H1 (cell line): ENCODE data around the gene PTPRC. TPM values are rescaled to one million over a fixed set of nuclear protein-coding genes. Genes with fewer than 3 reads are reported as not detected.

ENCODE experiments used
- CEBPB ChIP-seq: IDR thresholded peaks from 2 replicates; pipeline ENCODE4 v1.6.1; 2012; ENCODE audit warnings: low read depth, low read length
- EP300 ChIP-seq, 2 experiments: IDR thresholded peaks; 1 replicate in 1 of 2; 2 replicates in 1 of 2; pipeline ENCODE4 v1.6.1; 2011 to 2012; ENCODE audit warnings: low read depth in 2 of 2, low read length in 2 of 2, mild to moderate bottlenecking in 2 of 2, borderline replicate concordance in 1 of 2, inconsistent platforms in 1 of 2, moderate library complexity in 1 of 2
- KDM5A ChIP-seq: fragments of 200-600 bp; IDR thresholded peaks from 2 replicates; pipeline ENCODE4 v1.7.1; 2012; ENCODE audit warnings: mild to moderate bottlenecking, low read length, inconsistent platforms, mixed read lengths
- POLR2A ChIP-seq, 2 experiments: IDR thresholded peaks; 1 replicate in 1 of 2; 2 replicates in 1 of 2; pipeline ENCODE4 v1.6.1; 2011; ENCODE audit warnings: low read depth in 2 of 2, low read length in 2 of 2, mild to moderate bottlenecking in 2 of 2; ENCODE audit errors: control extremely low read depth in 1 of 2
- RBBP5 ChIP-seq: IDR thresholded peaks from 2 replicates; pipeline ENCODE4 v1.7.1; 2012; ENCODE audit warnings: low read depth, mild to moderate bottlenecking, inconsistent platforms, low read length, moderate library complexity, borderline replicate concordance
- RFX5 ChIP-seq: IDR thresholded peaks from 2 replicates; pipeline ENCODE4 v1.6.1; 2011; ENCODE audit warnings: low read depth, low read length, improper control_type of control experiment, borderline replicate concordance
- RXRA ChIP-seq: IDR thresholded peaks from 2 replicates; pipeline ENCODE4 v1.6.1; 2011; ENCODE audit warnings: low read depth, mild to moderate bottlenecking, low read length, moderate library complexity; ENCODE audit not compliant: insufficient read depth
- SAP30 ChIP-seq: fragments of 300-600 bp; sonication (generic); IDR thresholded peaks from 2 replicates; pipeline ENCODE4 v1.7.1; 2012; ENCODE audit warnings: low read length, moderate library complexity, mild to moderate bottlenecking, inconsistent platforms; ENCODE audit not compliant: insufficient read depth, insufficient replicate concordance
- SP2 ChIP-seq: IDR thresholded peaks from 2 replicates; pipeline ENCODE4 v1.6.1; 2012; ENCODE audit warnings: mild to moderate bottlenecking, low read length, inconsistent platforms
- SUZ12 ChIP-seq: fragments of 200-600 bp; sonication (generic); IDR thresholded peaks from 2 replicates; pipeline ENCODE4 v1.6.1; 2012; ENCODE audit warnings: mild to moderate bottlenecking, inconsistent platforms, low read length, moderate library complexity, mixed read lengths
- polyA plus RNA-seq, 7 experiments: library from polyadenylated mRNA; depleted of rRNA in 3 of 7; stranded (reverse) in 5 of 7; unstranded in 2 of 7; fragments of >200 nt in 5 of 7; fragments of 200-250 nt in 2 of 7; gene quantifications; 1 replicate in 5 of 7; 2 replicates in 1 of 7; 4 replicates in 1 of 7; pipeline versions ENCODE4 v1.2.1 to v1.2.3, GENCODE V29; 2011 to 2013; ENCODE audit warnings: missing spikeins in 2 of 7, mixed read lengths in 2 of 7
- total RNA-seq: library from RNA; stranded (reverse); fragmentation: NEBNext Ultra II Directional; extraction: Animal tissue kit (Norgen Biotek cat#: 25700); gene quantifications from 2 replicates; pipeline ENCODE4 v1.2.1, GENCODE V29; 2021
- TF ChIP-seq, protein P1 (sequence below): fragments of 300-600 bp; sonication (generic); IDR thresholded peaks from 2 replicates; pipeline ENCODE4 v1.7.1; 2012; ENCODE audit warnings: low read length, moderate library complexity, mild to moderate bottlenecking, inconsistent platforms; ENCODE audit not compliant: insufficient replicate concordance

The PTPRC gene
- total and polyA plus RNA-seq, 2 of the 8 experiments (the other 6 are each of a cell fraction or from before 2014, with no cell fraction given), result 0.05 TPM; not detected in 1

DNA sequence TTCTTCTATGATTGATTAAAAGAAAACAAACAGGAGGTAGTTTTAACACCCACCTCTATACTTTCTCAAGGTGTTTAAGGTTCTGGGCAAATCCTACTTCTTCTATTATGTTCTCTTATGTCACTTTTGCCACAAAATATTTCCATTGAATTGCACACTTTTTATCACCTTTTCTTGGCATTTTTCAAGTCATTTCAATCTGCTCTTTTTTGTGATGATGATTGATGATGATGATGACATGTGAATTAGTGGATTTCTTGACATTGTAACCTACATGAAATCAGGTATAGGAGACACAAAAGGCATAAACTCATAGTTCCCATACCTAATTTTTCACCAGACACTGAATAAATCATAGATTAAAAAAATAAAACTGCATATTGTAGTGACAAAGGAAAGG is 4.1 kb downstream of the PTPRC start (continued):
- TF ChIP-seq, protein P1, sequence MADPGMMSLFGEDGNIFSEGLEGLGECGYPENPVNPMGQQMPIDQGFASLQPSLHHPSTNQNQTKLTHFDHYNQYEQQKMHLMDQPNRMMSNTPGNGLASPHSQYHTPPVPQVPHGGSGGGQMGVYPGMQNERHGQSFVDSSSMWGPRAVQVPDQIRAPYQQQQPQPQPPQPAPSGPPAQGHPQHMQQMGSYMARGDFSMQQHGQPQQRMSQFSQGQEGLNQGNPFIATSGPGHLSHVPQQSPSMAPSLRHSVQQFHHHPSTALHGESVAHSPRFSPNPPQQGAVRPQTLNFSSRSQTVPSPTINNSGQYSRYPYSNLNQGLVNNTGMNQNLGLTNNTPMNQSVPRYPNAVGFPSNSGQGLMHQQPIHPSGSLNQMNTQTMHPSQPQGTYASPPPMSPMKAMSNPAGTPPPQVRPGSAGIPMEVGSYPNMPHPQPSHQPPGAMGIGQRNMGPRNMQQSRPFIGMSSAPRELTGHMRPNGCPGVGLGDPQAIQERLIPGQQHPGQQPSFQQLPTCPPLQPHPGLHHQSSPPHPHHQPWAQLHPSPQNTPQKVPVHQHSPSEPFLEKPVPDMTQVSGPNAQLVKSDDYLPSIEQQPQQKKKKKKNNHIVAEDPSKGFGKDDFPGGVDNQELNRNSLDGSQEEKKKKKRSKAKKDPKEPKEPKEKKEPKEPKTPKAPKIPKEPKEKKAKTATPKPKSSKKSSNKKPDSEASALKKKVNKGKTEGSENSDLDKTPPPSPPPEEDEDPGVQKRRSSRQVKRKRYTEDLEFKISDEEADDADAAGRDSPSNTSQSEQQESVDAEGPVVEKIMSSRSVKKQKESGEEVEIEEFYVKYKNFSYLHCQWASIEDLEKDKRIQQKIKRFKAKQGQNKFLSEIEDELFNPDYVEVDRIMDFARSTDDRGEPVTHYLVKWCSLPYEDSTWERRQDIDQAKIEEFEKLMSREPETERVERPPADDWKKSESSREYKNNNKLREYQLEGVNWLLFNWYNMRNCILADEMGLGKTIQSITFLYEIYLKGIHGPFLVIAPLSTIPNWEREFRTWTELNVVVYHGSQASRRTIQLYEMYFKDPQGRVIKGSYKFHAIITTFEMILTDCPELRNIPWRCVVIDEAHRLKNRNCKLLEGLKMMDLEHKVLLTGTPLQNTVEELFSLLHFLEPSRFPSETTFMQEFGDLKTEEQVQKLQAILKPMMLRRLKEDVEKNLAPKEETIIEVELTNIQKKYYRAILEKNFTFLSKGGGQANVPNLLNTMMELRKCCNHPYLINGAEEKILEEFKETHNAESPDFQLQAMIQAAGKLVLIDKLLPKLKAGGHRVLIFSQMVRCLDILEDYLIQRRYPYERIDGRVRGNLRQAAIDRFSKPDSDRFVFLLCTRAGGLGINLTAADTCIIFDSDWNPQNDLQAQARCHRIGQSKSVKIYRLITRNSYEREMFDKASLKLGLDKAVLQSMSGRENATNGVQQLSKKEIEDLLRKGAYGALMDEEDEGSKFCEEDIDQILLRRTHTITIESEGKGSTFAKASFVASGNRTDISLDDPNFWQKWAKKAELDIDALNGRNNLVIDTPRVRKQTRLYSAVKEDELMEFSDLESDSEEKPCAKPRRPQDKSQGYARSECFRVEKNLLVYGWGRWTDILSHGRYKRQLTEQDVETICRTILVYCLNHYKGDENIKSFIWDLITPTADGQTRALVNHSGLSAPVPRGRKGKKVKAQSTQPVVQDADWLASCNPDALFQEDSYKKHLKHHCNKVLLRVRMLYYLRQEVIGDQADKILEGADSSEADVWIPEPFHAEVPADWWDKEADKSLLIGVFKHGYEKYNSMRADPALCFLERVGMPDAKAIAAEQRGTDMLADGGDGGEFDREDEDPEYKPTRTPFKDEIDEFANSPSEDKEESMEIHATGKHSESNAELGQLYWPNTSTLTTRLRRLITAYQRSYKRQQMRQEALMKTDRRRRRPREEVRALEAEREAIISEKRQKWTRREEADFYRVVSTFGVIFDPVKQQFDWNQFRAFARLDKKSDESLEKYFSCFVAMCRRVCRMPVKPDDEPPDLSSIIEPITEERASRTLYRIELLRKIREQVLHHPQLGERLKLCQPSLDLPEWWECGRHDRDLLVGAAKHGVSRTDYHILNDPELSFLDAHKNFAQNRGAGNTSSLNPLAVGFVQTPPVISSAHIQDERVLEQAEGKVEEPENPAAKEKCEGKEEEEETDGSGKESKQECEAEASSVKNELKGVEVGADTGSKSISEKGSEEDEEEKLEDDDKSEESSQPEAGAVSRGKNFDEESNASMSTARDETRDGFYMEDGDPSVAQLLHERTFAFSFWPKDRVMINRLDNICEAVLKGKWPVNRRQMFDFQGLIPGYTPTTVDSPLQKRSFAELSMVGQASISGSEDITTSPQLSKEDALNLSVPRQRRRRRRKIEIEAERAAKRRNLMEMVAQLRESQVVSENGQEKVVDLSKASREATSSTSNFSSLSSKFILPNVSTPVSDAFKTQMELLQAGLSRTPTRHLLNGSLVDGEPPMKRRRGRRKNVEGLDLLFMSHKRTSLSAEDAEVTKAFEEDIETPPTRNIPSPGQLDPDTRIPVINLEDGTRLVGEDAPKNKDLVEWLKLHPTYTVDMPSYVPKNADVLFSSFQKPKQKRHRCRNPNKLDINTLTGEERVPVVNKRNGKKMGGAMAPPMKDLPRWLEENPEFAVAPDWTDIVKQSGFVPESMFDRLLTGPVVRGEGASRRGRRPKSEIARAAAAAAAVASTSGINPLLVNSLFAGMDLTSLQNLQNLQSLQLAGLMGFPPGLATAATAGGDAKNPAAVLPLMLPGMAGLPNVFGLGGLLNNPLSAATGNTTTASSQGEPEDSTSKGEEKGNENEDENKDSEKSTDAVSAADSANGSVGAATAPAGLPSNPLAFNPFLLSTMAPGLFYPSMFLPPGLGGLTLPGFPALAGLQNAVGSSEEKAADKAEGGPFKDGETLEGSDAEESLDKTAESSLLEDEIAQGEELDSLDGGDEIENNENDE, result no peak
- TF ChIP-seq SP2 (no peak), KDM5A (no peak), SAP30 (no peak), RXRA (no peak), POLR2A (IDR thresholded peaks at IDR 0.05; ENCODE audit: control extremely low read depth in 1 of 2, low read depth in 2 of 2, low read length in 2 of 2) (no peak), CEBPB (no peak), RBBP5 (no peak), EP300 (IDR thresholded peaks at IDR 0.05; ENCODE audit: borderline replicate concordance in 1 of 2, low read depth in 2 of 2, low read length in 2 of 2) (no peak), RFX5 (no peak), SUZ12 (no peak)
